Vein endothelial cell (primary cell): Measurements from ENCODE around the gene CEP152. TPM values are rescaled to one million over a fixed set of nuclear protein-coding genes. Genes with fewer than 3 reads are reported as not detected.

Experiments used
- total RNA-seq: library from RNA; depleted of rRNA; stranded (reverse); fragments of >200 nt; gene quantifications from 2 replicates; pipeline ENCODE4 v1.2.3, GENCODE V29; 2012

Gene CEP152
- 3.9 and 7.6 TPM in 2 replicates for total RNA-seq

DNA sequence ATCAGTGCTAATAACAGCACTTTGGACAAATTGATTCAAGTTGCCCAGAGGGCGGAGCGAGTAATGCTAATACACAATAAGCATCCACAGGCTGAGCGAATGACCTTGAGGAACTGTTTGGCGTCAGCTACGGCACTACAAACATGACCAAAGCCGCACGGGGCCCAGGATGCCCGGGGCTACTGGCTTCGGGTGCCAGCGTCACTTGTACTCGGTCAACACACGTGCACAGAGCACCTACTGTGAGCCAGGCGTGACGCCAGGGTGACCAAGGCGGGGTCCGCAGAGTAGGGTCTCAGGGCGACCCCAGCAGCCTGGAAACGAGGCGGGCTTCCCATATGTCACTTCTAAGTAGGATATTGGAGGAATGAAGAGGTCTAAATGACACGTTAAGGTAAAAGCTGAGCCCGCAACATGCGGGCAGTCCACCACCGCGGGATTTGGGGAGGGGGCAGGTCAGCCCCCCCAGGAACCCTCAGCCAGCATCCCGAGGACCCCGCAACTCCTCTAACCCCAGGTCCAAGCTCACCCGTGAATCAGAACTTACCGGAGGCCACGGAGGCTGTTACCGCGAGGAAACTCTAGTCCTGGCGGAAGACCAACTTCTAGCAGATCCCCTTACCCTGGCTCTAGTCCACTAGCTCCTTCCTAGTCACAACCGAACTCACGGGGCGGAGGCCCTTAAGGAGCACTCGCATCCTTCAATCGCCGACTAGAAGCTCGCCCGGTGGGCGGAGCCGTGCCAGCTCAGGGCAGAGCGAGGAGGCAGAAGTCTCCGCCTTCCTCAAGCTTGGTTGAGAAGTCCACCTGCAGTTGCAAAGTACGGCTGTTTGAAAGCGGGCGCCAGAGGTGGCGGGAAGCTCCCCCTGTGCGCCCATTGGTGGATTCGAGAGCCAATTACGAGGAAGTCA is at the start of gene CEP152:
Gene CEP152 (minus strand): TSS at position 656 of the 911 bp plus-strand sequence. CDS start 5,420 bp downstream, outside the sequence.

Other genes starting within 250 kb of the CEP152 start
- 103 and 127 TPM in 2 replicates for gene FBN1, start 165.4 kb downstream of the CEP152 start, total RNA-seq
- 219 and 242 TPM in 2 replicates for gene EID1, start 67.1 kb upstream of the CEP152 start, total RNA-seq
- gene SHC4, start 152.8 kb upstream of the CEP152 start, total RNA-seq = 0.65 and 0.96 TPM in 2 replicates
- gene SECISBP2L, start 235.4 kb upstream of the CEP152 start, total RNA-seq = 38.2 and 41.2 TPM in 2 replicates